ENCODE results near the gene DDIAS. TPM values are rescaled to one million over a fixed set of nuclear protein-coding genes. Genes with fewer than 3 reads are reported as not detected.

Gene DDIAS
- total and polyA plus RNA-seq, 7 donors: 0.21 to 6.6 (median 1.4) TPM

DNA sequence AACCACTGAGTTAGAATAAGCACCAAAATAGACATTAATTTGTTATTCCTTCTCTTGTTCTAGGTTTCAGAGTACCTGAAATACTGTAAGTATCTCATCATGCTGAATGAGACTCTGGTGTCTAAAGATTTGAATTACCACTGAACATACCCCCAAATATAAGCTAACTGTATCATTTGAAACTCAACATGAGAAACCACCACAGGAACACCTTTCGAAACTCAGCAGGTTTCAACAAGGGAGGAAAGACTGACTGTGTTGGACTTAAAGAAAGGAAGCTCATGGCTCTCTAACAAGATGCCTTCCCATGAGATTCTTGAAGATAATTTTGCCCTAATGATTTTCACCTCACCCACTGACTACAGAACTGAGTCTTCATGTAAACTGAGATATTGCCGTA, 38.3 kb upstream of the DDIAS start:
- no peaks in the 10 kb centered on the region for H3K36me3 ChIP-seq (ENCODE audit: insufficient read depth in 1 of 2, low read depth in 1 of 2)
- TF ChIP-seq, protein P1, sequence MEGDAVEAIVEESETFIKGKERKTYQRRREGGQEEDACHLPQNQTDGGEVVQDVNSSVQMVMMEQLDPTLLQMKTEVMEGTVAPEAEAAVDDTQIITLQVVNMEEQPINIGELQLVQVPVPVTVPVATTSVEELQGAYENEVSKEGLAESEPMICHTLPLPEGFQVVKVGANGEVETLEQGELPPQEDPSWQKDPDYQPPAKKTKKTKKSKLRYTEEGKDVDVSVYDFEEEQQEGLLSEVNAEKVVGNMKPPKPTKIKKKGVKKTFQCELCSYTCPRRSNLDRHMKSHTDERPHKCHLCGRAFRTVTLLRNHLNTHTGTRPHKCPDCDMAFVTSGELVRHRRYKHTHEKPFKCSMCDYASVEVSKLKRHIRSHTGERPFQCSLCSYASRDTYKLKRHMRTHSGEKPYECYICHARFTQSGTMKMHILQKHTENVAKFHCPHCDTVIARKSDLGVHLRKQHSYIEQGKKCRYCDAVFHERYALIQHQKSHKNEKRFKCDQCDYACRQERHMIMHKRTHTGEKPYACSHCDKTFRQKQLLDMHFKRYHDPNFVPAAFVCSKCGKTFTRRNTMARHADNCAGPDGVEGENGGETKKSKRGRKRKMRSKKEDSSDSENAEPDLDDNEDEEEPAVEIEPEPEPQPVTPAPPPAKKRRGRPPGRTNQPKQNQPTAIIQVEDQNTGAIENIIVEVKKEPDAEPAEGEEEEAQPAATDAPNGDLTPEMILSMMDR (IDR thresholded peaks at IDR 0.05): no peak
- DNase-seq: no peak
- no peaks in the 10 kb centered on the region for H3K27me3 ChIP-seq (ENCODE audit: insufficient read depth in 3 of 3, low read length in 2 of 3)
- 92 to 98% (median 97%) methylated on average over 2 of the region's 2 CpGs for WGBS, 3 donors
- no peak overlapping the region for H3K4me3 ChIP-seq
- H3K27ac ChIP-seq: no peak overlapping the region
- H3K9me3 ChIP-seq: no peaks in the 10 kb centered on the region
- no peak for ATAC-seq
- intact Hi-C loops (cut with DNase I): no loop called here
- H3K4me1 ChIP-seq: peaks cover 9% of the 10 kb centered on the region

GRCh38 chr11:82864268-82864667, 37.3 kb upstream of the DDIAS start:
- Histone ChIP-seq H3K36me3 (ENCODE audit: insufficient read depth in 1 of 2, low read depth in 1 of 2) (no peaks in the 10 kb centered on the region), H3K27ac (no peak overlapping the region), H3K27me3 (ENCODE audit: insufficient read depth in 3 of 3, low read length in 2 of 3) (no peaks in the 10 kb centered on the region), H3K4me1 (peaks cover 9% of the 10 kb centered on the region), H3K4me3 (no peak overlapping the region), H3K9me3 (no peaks in the 10 kb centered on the region)
- WGBS, 3 donors: 13 to 19% (median 14%) methylated on average over 5 of the region's 5 CpGs
- intact Hi-C loops (cut with DNase I): loop anchor here in 1 of 2 donors (2.0 kb wide), 1 partner anchor 145 kb away; no protein-coding TSS in a partner anchor
- TF ChIP-seq, protein P1 (IDR thresholded peaks at IDR 0.05): peak; percentile 44
- ATAC-seq (peak; percentile 62 to 93 (median 80)), DNase-seq (peak; percentile 44 to 78)

- no peak for DNase-seq
- ATAC-seq: no peak
- 76 to 88% (median 83%) methylated on average over 2 of the region's 2 CpGs for WGBS, 3 donors
- Histone ChIP-seq H3K4me3 (no peak overlapping the region), H3K27ac (no peak overlapping the region), H3K9me3 (no peaks in the 10 kb centered on the region), H3K27me3 (ENCODE audit: insufficient read depth in 3 of 3, low read length in 2 of 3) (no peaks in the 10 kb centered on the region), H3K36me3 (ENCODE audit: insufficient read depth in 1 of 2, low read depth in 1 of 2) (no peaks in the 10 kb centered on the region), H3K4me1 (peaks cover 9% of the 10 kb centered on the region)
- TF ChIP-seq, protein P1 (IDR thresholded peaks at IDR 0.05): no peak
- intact Hi-C loops (cut with DNase I): loop anchor here (2.0 to 5.0 kb wide), 4 partner anchors 35 to 956 kb away; partner anchors contain the start of genes DDIAS (in 1 of the 2) and PRCP (in 1 of the 2)
Measured at GRCh38 chr11:82865841-82866240, 35.7 kb upstream of the DDIAS start.

GRCh38 chr11:82867495-82868082, 33.9 kb upstream of the DDIAS start:
- Histone ChIP-seq H3K9me3 (no peaks in the 10 kb centered on the region), H3K4me3 (peak overlapping the region; percentile 39)

More at GRCh38 chr11:82867495-82868082, 33.9 kb upstream of the DDIAS start:
- TF ChIP-seq, protein P1 (IDR thresholded peaks at IDR 0.05): peak; percentile 78
- peaks cover 12% of the 10 kb centered on the region for H3K4me1 ChIP-seq
- H3K27me3 ChIP-seq (ENCODE audit: insufficient read depth in 3 of 3, low read length in 2 of 3): no peaks in the 10 kb centered on the region
- ATAC-seq (peak; percentile 39 to 67 (median 56)), DNase-seq (peak; percentile 31 to 56)
- no peak overlapping the region for H3K27ac ChIP-seq
- intact Hi-C loops (cut with DNase I): loop anchor here (2.0 to 5.0 kb wide), 4 partner anchors 33 to 955 kb away; partner anchors contain the start of genes DDIAS (in 1 of the 2) and PRCP (in 1 of the 2)
- no peaks in the 10 kb centered on the region for H3K36me3 ChIP-seq (ENCODE audit: insufficient read depth in 1 of 2, low read depth in 1 of 2)
- 14 to 16% (median 14%) methylated on average over 10 of the region's 10 CpGs for WGBS, 3 donors

Data from psoas muscle (tissue), 8 donors.